ENCODE data around the gene ELOVL5.
A peak's percentile ranks its signal among the peaks of the same experiment; 100 is the strongest.
"Not testable (repeated sequence)": the region's sequence is repeated elsewhere in the genome, so short reads cannot be mapped to it uniquely, and the experiment has no call there.

The ELOVL5 gene

GRCh38 chr6:53306217-53306616 lies 42.5 kb downstream of the ELOVL5 start:
- DNase-seq = not testable (repeated sequence)

GRCh38 chr6:53305506-53306005 lies 43.2 kb downstream of the ELOVL5 start:
- DNase-seq = not testable (repeated sequence)

- not testable (repeated sequence) for DNase-seq
Measured at GRCh38 chr6:53304953-53305352, 43.8 kb downstream of the ELOVL5 start.

GRCh38 chr6:53302678-53303360 lies 45.9 kb downstream of the ELOVL5 start:
- DNase-seq = no peak

GRCh38 chr6:53301801-53302537 lies 46.8 kb downstream of the ELOVL5 start:
- no peak for DNase-seq

- DNase-seq = peak in 47 of 56 donors; percentile 3 to 73 (median 42)
Measured at GRCh38 chr6:53300656-53301551, 47.8 kb downstream of the ELOVL5 start.

- peak in 1 of 56 donors; percentile 9 for DNase-seq
Measured at GRCh38 chr6:53299331-53300005, 49.3 kb downstream of the ELOVL5 start.

- DNase-seq = no peak
Measured at GRCh38 chr6:53297004-53297403, 51.7 kb downstream of the ELOVL5 start.

- DNase-seq = no peak
Measured at GRCh38 chr6:53295176-53295575, 53.6 kb downstream of the ELOVL5 start.

GRCh38 chr6:53294611-53295010 lies 54.1 kb downstream of the ELOVL5 start:
- DNase-seq = no peak

- DNase-seq = peak in 1 of 56 donors; percentile 7
Measured at GRCh38 chr6:53294095-53294494, 54.7 kb downstream of the ELOVL5 start.

- no peak for DNase-seq
Measured at GRCh38 chr6:53293691-53294090, 55.1 kb downstream of the ELOVL5 start.

GRCh38 chr6:53290537-53291510 lies 57.9 kb downstream of the ELOVL5 start:
- no peak for DNase-seq

- peak in 34 of 56 donors; percentile 14 to 74 (median 40) for DNase-seq
Measured at GRCh38 chr6:53287336-53288225, 61.2 kb downstream of the ELOVL5 start.

GRCh38 chr6:53284901-53285300 lies 63.8 kb downstream of the ELOVL5 start:
- no peak for DNase-seq

- DNase-seq = peak in 1 of 56 donors; percentile 19
Measured at GRCh38 chr6:53282741-53283140, 66.0 kb downstream of the ELOVL5 start.

- DNase-seq = no peak
Measured at GRCh38 chr6:53282234-53282633, 66.5 kb downstream of the ELOVL5 start.

- DNase-seq = no peak
Measured at GRCh38 chr6:53281518-53282215, 67.1 kb downstream of the ELOVL5 start.
